HAP-1 (cell line): Measurements from ENCODE around the gene RABGAP1.
A peak's percentile ranks its signal among the peaks of the same experiment; 100 is the strongest.

Experiments used
- DNase-seq, 2 experiments: peaks; one replicate each; pipeline ENCODE4 v3.0.0-alpha.2; 2016 to 2020; ENCODE audit warnings: low spot score in 2 of 2
- H3K27me3 ChIP-seq: fragments of 250-450 bp; sonication (Bioruptor Pico); 2 replicates; pipeline ENCODE4 v1.5.1; 2020; ENCODE audit warnings: low read depth, mild to moderate bottlenecking, moderate library complexity
- H3K36me3 ChIP-seq: fragments of 250-450 bp; sonication (Bioruptor Pico); replicated peaks from 2 replicates; pipeline ENCODE4 v1.5.1; 2020; ENCODE audit warnings: mild to moderate bottlenecking
- H3K4me1 ChIP-seq: fragments of 250-450 bp; sonication (Bioruptor Pico); 2 replicates; pipeline ENCODE4 v1.5.1; 2020; ENCODE audit warnings: mild to moderate bottlenecking
- H3K4me3 ChIP-seq: fragments of 250-450 bp; sonication (Bioruptor Pico); 2 replicates; pipeline ENCODE4 v1.5.1; 2020; ENCODE audit warnings: mild to moderate bottlenecking, moderate library complexity
- H3K9me3 ChIP-seq: fragments of 250-450 bp; sonication (Bioruptor Pico); 2 replicates; pipeline ENCODE4 v1.5.1; 2020; ENCODE audit warnings: mild to moderate bottlenecking, moderate library complexity
- in situ Hi-C: fragments of 300-500 bp; cut with MboI; formaldehyde crosslinking; loops from 3 replicates; pipeline ENCODE4 v1.14.3; 2020; ENCODE audit warnings: low sequenced_read_pairs, inconsistent platforms, mixed read lengths

RABGAP1 gene

DNA sequence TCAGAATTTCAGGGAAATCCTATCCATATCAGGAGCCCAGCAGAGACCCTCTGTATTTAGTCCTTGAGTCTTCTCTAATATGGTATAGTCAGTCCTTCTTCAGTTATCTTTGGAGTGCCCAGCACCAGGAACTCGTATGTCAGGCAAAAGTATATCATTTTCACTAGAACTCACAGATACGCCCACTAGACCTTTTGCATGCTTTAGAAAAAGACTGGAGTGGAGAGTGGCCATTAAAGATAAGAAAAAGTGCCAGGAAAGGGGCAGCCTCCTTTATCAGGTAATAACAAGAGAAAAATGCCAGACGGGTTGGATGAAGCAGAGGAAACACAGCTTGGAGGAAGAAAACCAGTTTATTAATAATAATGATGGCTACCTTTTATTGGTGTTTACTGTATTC, 156.2 kb downstream of the RABGAP1 start:
- peaks cover 31% of the 10 kb centered on the region for H3K4me1 ChIP-seq
- DNase-seq: no peak
- H3K36me3 ChIP-seq: peaks cover 33% of the 10 kb centered on the region
- H3K4me3 ChIP-seq: no peak overlapping the region
- in situ Hi-C loops: no loop called here
- no peaks in the 10 kb centered on the region for H3K9me3 ChIP-seq
- H3K27me3 ChIP-seq: no peaks in the 10 kb centered on the region

GRCh38 chr9:123097430-123098095, 156.7 kb downstream of the RABGAP1 start:
- Histone ChIP-seq H3K27me3 (no peaks in the 10 kb centered on the region), H3K4me3 (no peak overlapping the region), H3K9me3 (no peaks in the 10 kb centered on the region), H3K36me3 (peaks cover 30% of the 10 kb centered on the region), H3K4me1 (peaks cover 31% of the 10 kb centered on the region)
- in situ Hi-C loops: no loop called here
- DNase-seq: peak in 1 of 2 experiments; percentile 21

DNA sequence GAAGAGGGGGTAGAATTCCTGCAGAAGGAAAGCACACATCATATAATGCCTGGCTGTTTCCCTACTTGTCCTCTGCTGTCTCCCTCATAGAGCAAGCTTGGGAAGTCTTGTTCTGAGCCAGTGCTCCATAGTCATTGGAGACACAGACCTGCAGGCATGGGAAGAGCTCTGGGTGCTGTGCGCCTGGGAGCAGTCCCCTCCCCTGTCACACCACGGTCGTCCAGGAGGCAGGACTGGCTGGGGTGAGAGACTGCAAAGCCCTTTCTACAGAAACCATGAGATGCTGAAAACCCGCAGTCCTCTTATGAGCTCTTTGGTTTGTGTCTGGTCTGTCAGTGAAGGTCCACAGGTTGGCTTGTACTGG, 157.3 kb downstream of the RABGAP1 start:
- Histone ChIP-seq H3K9me3 (no peaks in the 10 kb centered on the region), H3K27me3 (no peaks in the 10 kb centered on the region), H3K4me1 (peaks cover 27% of the 10 kb centered on the region), H3K4me3 (no peak overlapping the region), H3K36me3 (peaks cover 31% of the 10 kb centered on the region)
- DNase-seq: no peak
- in situ Hi-C loops: no loop called here

DNA sequence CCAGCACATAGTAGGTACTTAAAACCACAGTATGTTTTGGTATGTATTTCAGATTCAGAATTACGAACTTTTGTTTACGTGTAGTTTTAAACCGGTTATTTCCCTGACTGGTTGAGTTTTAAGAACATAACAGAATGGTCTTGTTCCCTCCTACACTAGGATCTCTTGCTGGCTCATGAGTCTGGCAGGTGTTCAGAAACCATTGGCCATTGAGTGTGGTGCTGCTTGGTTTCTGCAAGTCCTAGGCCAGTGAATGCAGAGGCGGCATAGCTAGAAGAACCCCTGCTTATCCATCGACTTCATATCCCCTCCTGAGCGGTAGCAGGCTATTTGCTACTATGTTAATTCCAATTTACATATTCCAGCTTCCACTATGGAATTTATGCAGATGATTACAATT, 158.2 kb downstream of the RABGAP1 start:
- H3K4me3 ChIP-seq: no peak overlapping the region
- H3K9me3 ChIP-seq: no peaks in the 10 kb centered on the region
- H3K4me1 ChIP-seq: peaks cover 23% of the 10 kb centered on the region
- H3K27me3 ChIP-seq: no peaks in the 10 kb centered on the region
- in situ Hi-C loops: no loop called here
- no peak for DNase-seq
- H3K36me3 ChIP-seq: peaks cover 32% of the 10 kb centered on the region

DNA sequence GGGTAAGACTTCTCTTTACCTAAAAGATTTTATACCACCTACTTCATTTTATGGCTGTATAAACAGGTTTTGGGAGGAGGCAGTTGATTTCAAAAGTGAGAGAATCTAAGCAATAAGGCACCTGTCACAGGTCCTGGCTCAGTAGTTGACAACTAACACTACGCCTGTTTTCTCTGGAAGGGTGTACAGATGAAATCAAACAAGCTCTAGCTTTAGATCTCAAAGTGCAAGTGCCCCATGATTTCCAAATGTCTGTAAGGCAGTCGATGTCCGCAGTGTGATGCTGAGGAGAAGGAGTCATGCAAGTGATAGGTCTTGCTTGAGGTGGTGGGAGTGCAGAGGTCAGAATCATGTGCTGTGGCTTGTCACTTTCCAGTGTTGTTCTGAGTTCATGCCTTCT, 158.7 kb downstream of the RABGAP1 start:
- H3K4me1 ChIP-seq: peaks cover 23% of the 10 kb centered on the region
- no peak overlapping the region for H3K4me3 ChIP-seq
- H3K27me3 ChIP-seq: no peaks in the 10 kb centered on the region
- DNase-seq: no peak
- in situ Hi-C loops: no loop called here
- H3K9me3 ChIP-seq: no peaks in the 10 kb centered on the region
- peaks cover 32% of the 10 kb centered on the region for H3K36me3 ChIP-seq

DNA sequence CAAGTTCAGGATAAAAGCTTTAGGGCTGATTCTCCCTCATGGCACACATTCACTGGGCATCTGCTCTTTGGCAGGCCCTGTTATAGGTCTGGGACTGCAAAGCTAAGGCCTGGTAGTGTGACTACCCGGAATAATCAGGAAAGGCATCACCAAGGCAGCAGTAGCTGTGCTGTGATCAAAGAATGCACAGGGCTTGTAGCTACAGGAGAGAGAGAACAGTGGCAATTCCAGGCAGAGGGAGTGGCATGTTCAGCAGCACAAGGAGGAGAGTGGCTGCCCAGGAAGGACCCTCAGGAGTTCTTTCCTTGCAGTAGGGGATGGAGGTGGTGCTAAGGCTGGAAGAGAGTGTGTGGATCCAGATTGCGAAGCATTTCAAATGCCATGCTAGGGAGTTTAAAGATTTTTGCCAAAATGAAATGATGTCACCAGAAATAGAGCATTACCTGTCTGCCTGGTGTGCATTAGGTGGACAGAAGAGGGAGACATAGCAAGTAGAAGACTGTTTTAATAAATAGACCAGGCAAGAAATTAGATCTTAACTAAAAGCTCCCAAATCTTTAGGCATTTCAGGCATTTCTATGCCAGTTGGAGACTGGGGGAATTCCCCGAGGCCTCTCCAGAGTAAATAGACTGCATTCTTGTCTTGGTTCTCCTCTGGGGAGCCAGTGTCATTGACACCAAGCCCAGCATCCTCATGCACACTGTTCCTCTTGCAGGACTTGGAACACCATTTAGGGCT, 161.7 kb downstream of the RABGAP1 start:
- in situ Hi-C loops: no loop called here
- H3K4me1 ChIP-seq: peaks cover 4% of the 10 kb centered on the region
- no peak for DNase-seq
- no peaks in the 10 kb centered on the region for H3K27me3 ChIP-seq
- peaks cover 34% of the 10 kb centered on the region for H3K36me3 ChIP-seq
- H3K4me3 ChIP-seq: no peak overlapping the region
- no peaks in the 10 kb centered on the region for H3K9me3 ChIP-seq

DNA sequence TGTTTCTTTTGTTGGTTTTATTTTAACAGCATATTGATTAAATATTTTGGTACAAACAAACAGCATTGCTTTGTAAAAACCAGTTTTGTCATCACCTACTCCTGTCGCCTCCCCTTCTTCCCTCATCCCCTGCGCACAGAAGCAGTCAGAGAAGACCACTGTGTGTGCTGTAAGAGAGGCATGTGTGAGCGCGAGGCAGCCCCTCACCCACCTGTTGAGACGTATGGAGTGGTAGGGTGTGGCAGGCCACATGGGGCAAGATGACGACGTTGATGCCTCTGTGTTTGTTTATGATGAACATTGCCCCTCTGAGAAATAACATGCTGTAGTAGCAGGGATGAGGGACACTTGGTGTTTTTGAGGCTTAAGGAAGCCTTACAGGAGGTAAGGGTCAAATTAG, 164.0 kb downstream of the RABGAP1 start:
- no peak for DNase-seq
- in situ Hi-C loops: no loop called here

DNA sequence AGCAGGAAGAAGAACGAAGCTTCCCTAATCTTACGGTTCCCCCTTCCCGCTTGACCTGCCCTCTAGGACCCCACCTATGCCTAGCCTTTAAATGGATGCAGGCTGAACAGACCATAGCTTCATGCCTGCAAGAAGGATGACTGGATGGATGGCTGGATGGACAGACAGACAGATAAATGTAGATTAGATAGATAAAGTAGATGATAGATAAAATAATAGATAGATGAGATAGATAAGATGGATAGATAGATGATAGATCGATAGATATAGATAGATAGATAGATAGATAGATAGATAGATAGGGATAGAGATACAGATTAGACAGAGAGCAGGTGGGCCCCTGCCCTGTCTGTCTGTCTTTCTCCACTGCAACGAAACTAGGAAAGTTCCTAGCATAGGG, 164.7 kb downstream of the RABGAP1 start:
- Histone ChIP-seq H3K4me1 (no peaks in the 10 kb centered on the region), H3K27me3 (no peaks in the 10 kb centered on the region), H3K36me3 (peaks cover 33% of the 10 kb centered on the region), H3K9me3 (no peaks in the 10 kb centered on the region), H3K4me3 (no peak overlapping the region)
- DNase-seq: no peak
- in situ Hi-C loops: no loop called here

More for the DNA sequence above, 164.0 kb downstream of the RABGAP1 start:
- no peaks in the 10 kb centered on the region for H3K9me3 ChIP-seq
- H3K4me1 ChIP-seq: no peaks in the 10 kb centered on the region
- H3K27me3 ChIP-seq: no peaks in the 10 kb centered on the region
- H3K4me3 ChIP-seq: no peak overlapping the region
- H3K36me3 ChIP-seq: peaks cover 35% of the 10 kb centered on the region

DNA sequence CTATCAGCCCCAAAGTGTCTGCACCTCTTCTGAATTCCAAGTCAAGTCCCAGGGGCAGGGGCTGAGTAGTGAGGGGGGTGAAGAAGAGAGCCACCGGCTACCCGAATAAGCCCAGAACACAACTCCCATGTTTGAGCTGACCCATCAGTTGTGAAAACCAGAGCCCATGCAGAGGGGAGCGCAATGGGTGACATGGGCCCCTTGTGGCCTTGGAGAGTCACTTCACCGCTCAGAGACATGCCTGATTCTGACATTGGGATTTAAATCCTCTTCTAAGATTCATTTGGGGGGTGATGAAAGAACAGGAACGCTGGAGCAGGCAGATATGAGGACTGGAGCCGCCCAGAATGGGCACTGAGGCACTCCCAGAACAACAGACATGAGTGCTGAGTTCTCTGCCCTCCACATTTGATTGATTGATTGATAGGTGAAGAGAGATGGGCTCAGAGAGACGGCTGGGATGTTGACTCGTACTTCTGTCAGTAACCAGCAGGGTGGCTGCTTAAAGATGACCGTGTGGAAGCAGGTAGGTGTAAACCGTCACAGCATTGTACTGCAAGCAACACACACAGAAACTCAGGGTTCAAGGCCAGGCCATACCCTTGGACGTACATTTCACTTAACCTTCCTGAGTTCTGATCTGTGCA, 166.9 kb downstream of the RABGAP1 start:
- Histone ChIP-seq H3K9me3 (no peaks in the 10 kb centered on the region), H3K27me3 (no peaks in the 10 kb centered on the region), H3K4me1 (no peaks in the 10 kb centered on the region), H3K36me3 (peaks cover 28% of the 10 kb centered on the region), H3K4me3 (no peak overlapping the region)
- no peak for DNase-seq
- in situ Hi-C loops: no loop called here

- no peak for DNase-seq
- Histone ChIP-seq H3K9me3 (no peaks in the 10 kb centered on the region), H3K36me3 (peaks cover 21% of the 10 kb centered on the region), H3K4me3 (no peak overlapping the region), H3K4me1 (no peaks in the 10 kb centered on the region), H3K27me3 (no peaks in the 10 kb centered on the region)
- in situ Hi-C loops: no loop called here
Measured at GRCh38 chr9:123108976-123109375, 168.2 kb downstream of the RABGAP1 start.

DNA sequence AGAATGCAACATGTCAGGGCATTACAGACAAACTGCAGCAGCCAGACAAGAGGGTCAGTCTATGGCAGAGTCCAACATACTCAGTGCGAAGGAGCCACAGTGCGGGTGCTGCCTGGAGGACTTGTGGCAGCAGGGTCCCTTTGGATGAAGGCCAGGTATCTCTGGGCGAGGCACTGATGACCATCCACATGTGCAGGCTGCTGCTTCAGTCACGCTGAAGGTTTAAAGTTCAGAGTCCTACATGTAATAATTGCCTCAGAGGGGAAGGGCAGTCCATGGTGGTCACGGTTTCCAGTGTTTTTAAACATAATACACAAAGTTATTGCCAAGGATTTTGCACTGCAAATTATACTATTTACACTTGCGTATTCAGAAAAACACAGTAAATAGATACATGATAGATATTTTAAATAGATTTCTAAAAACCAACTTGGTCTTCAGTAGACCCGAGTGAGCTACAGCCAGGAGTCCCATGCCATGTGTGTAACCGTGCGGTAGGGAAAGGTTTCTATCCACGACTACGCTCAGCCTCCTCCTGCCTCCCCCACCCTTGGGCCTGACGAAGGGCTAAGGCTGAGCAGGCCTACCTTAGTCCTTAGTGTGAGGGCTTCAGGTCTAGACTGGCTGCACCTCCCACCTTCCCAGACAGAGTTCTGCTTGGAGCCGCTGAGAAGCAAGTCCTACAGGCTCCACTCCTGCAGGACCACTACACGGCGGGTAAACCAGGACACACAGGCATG, 168.9 kb downstream of the RABGAP1 start:
- in situ Hi-C loops: no loop called here
- Histone ChIP-seq H3K36me3 (peaks cover 21% of the 10 kb centered on the region), H3K4me3 (no peak overlapping the region), H3K27me3 (no peaks in the 10 kb centered on the region), H3K4me1 (no peaks in the 10 kb centered on the region), H3K9me3 (no peaks in the 10 kb centered on the region)
- DNase-seq: no peak

- no peak for DNase-seq
- no peaks in the 10 kb centered on the region for H3K9me3 ChIP-seq
- in situ Hi-C loops: no loop called here
- no peaks in the 10 kb centered on the region for H3K27me3 ChIP-seq
- no peak overlapping the region for H3K4me3 ChIP-seq
- H3K36me3 ChIP-seq: peaks cover 21% of the 10 kb centered on the region
- no peaks in the 10 kb centered on the region for H3K4me1 ChIP-seq
Measured at GRCh38 chr9:123111427-123112014, 170.7 kb downstream of the RABGAP1 start.

GRCh38 chr9:123112015-123112975, 171.5 kb downstream of the RABGAP1 start:
- in situ Hi-C loops: no loop called here
- Histone ChIP-seq H3K36me3 (peaks cover 21% of the 10 kb centered on the region), H3K9me3 (no peaks in the 10 kb centered on the region), H3K4me3 (no peak overlapping the region), H3K27me3 (no peaks in the 10 kb centered on the region), H3K4me1 (no peaks in the 10 kb centered on the region)
- DNase-seq: no peak
